Gastrocnemius medialis (tissue), 4 donors: ENCODE measurements around the gene F8.

Source experiments
- POLR2A ChIP-seq, 2 donors: fragments of 450-650 bp; IDR thresholded peaks; one replicate each; pipeline ENCODE4 v1.6.1; 2017; ENCODE audit warnings: antibody characterized with exemption in 2 of 2, mild to moderate bottlenecking in 2 of 2, moderate library complexity in 2 of 2
- TF ChIP-seq, protein P1 (sequence below), 5 experiments: fragments of 450-650 bp in 3 of 5; fragments of 200-600 bp in 2 of 5; sonication (generic) in 2 of 5; IDR thresholded peaks in 4 of 5; conservative IDR thresholded peaks in 1 of 5; 1 replicate in 4 of 5; 2 replicates in 1 of 5; pipeline ENCODE4 v1.5.1; 2016 to 2019; ENCODE audit warnings: antibody characterized with exemption in 5 of 5, mild to moderate bottlenecking in 3 of 5, moderate library complexity in 3 of 5

DNA sequence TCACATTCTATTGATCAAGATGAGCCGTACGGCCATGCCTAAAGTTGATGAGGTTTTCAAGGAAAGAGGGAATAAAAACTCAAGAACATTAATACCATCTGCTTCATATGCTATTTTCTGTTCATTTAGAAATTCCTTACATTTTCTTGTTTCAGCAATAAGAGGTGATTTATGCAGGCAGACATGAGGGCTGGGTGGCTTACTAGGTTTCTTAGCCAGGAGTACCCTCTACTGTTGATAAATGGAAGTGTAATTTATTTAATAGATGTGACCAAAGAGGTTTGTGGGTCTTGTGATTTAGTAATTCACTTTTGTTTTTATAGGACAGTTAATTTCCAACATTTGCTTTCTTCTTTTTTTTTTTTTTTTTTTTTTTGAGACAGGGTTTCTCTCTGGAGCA lies 181.7 kb downstream of the F8 start:
- TF ChIP-seq, protein P1, sequence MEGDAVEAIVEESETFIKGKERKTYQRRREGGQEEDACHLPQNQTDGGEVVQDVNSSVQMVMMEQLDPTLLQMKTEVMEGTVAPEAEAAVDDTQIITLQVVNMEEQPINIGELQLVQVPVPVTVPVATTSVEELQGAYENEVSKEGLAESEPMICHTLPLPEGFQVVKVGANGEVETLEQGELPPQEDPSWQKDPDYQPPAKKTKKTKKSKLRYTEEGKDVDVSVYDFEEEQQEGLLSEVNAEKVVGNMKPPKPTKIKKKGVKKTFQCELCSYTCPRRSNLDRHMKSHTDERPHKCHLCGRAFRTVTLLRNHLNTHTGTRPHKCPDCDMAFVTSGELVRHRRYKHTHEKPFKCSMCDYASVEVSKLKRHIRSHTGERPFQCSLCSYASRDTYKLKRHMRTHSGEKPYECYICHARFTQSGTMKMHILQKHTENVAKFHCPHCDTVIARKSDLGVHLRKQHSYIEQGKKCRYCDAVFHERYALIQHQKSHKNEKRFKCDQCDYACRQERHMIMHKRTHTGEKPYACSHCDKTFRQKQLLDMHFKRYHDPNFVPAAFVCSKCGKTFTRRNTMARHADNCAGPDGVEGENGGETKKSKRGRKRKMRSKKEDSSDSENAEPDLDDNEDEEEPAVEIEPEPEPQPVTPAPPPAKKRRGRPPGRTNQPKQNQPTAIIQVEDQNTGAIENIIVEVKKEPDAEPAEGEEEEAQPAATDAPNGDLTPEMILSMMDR (IDR thresholded peaks at IDR 0.05 in 4 of 5, conservative IDR thresholded peaks at IDR 0.05 in 1 of 5): peak in 4 of 5 experiments; percentile 22 to 36 (median 24)
- TF ChIP-seq POLR2A (IDR thresholded peaks at IDR 0.05): no peak
